Measurements from ENCODE around the gene HSPA12B.

Gene HSPA12B

GRCh38 chr20:3704087-3704486, 28.4 kb upstream of the HSPA12B start:
- no peak for DNase-seq (ENCODE audit: low spot score)
- TF ChIP-seq CTCF (IDR thresholded peaks at IDR 0.05; ENCODE audit: extremely low read depth, missing control alignments) = no peak

- no peak for TF ChIP-seq CTCF (IDR thresholded peaks at IDR 0.05; ENCODE audit: extremely low read depth, missing control alignments)
- DNase-seq (ENCODE audit: low spot score) = no peak
These were observed 27.0 kb upstream of the HSPA12B start for GRCh38 chr20:3705491-3705969.

GRCh38 chr20:3705970-3706739, 26.3 kb upstream of the HSPA12B start:
- no peak for TF ChIP-seq CTCF (IDR thresholded peaks at IDR 0.05; ENCODE audit: extremely low read depth, missing control alignments)
- DNase-seq (ENCODE audit: low spot score) = no peak

GRCh38 chr20:3706774-3707507, 25.5 kb upstream of the HSPA12B start:
- DNase-seq (ENCODE audit: low spot score) = no peak
- no peak for TF ChIP-seq CTCF (IDR thresholded peaks at IDR 0.05; ENCODE audit: extremely low read depth, missing control alignments)

GRCh38 chr20:3707508-3707899, 25.0 kb upstream of the HSPA12B start:
- no peak for TF ChIP-seq CTCF (IDR thresholded peaks at IDR 0.05; ENCODE audit: extremely low read depth, missing control alignments)
- no peak for DNase-seq (ENCODE audit: low spot score)

GRCh38 chr20:3710011-3710466, 22.4 kb upstream of the HSPA12B start:
- no peak for DNase-seq (ENCODE audit: low spot score)
- TF ChIP-seq CTCF (IDR thresholded peaks at IDR 0.05; ENCODE audit: extremely low read depth, missing control alignments) = no peak

All from GM20000 (cell line).